ENCODE measurements around the gene UQCRC2.
"Not testable (repeated sequence)": the region's sequence is repeated elsewhere in the genome, so short reads cannot be mapped to it uniquely, and the experiment has no call there.

Gene UQCRC2

DNA sequence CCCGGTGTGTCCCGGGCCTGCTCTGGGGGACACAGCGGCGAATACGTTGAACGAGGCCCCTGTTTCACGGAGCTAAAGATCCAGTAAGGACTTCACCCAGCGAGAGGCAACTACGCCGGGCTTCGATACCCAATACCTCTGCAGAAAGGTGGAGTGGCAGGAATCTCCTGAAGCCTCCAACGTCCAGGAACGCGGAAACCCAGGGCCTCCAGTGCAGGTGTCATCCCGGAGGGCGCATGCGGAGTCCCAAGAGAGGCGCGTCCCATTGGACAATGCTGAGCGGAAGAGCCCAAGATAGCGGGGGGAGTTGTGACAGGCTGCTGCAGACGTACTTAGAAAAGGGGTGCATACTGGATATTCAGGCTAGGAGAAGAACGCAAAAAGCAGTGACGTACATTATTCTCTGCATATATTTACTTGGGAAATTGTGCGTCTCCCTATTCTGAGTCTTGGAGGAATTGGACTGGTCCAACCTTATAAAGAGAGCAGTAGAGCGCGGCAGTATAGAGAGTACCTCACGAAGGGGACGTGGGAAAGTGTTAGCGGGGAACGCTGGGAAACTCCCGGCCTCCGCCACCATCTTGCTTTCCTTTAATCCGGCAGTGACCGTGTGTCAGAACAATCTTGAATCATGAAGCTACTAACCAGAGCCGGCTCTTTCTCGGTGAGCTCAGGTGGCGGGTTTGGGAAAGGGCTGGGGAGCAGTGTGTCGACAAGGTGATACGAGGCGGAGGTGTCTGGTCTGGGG, at the start of gene UQCRC2:
Gene UQCRC2, plus strand, starts transcription at position 569 of the 748 bp plus-strand sequence. Its CDS starts 63 bp downstream, at position 632.
- peak; percentile 97 for DNase-seq

DNA sequence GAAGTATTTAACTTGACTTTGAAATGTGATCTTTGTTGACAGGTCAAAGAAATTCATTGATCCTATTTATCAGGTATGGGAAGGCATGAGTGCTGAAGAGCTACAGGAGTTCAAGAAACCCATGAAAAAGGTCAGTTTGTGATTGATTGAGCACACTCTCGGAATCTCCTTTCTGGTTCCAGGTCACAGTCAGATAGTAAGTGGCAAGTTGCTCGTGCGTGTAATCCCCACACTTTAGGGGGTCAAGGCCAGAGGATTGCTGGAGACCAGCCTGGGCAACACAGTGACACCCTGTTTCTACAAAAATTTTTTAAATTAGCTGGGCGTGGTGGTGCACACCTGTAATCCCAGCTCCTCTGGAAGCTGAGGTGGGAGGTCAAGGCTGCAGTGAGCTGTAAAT, 20.5 kb upstream of the UQCRC2 start:
- DNase-seq, result not testable (repeated sequence)

DNA sequence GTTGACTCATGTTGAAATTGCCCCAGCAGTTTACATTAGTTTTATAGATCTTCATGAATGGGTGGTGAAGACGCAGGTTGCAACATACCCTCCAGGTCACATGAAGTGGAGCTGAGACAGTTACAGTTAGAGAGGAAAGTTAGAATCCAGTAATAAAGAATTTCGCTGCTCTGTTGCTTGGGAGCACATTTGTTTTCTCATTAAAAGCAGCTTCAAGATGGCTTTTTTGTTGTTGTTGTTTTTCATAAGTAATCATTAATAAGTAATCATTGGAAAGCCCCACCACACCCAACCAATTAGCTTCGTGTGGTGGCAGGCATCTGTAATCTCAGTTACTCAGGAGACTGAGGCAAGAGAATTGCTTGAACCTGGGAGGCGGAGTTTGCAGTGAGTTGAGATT, 19.8 kb upstream of the UQCRC2 start:
- DNase-seq, result not testable (repeated sequence)

DNA sequence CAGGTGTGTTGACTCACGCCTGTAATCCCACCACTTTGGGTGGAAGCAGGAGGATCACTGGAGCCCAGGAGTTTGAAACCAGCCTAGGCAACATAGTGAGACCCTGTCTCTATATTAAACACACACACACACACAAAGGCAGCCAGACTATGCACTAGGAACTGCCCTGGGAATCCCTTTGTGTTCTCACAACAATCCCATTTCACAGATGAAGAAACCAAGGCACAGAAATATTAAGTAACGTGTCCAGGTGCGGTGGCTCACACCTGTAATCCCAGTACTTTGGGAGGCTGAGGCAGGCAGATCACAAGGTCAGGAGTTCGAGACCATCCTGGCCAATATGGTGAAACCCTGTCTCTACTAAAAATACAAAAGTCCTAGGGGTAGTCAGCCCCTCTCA, 19.4 kb upstream of the UQCRC2 start:
- not testable (repeated sequence) for DNase-seq

DNA sequence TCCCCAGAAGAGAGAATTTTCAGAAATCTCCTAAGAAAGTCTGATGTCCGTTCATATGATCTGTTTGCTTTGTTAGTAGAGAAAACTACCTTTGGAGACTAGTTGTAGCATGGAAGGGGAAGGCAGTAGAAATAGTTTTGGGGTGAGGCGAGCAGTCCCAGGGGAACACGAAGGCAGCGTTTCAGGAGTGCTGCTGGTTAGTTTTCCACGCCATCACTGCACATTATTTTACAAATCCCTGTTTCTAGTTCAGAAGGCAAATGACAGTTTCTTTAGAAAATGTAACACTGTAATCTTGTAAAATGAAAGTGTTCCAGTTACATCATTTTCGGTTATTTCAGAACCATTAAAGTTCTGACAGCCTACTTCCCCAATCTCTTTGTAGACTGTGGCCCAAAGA, 16.9 kb upstream of the UQCRC2 start:
- not testable (repeated sequence) for DNase-seq

DNA sequence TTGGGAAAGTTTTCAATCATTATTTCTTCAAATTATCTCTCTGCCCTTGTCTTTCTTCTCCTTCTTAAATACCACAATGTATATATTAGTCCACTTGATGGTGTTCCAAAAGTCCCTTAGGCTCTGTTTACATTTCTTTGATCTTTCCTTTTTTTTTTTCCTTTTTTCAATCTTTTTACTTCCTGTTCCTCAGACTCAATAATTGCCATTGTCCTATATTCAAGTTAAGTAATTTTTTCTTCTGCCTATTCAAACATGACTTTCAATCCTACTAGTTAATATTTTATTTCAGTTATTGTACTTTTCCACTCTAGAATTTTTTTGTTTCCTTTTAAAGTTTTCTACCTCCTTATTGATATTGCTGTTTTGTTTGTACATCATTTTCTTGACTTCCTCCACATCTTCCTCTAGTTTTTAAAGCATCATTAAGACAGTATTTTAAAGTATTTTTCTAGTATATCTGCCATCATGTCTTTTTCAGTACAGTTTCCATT, 15.8 kb upstream of the UQCRC2 start:
- no peak for DNase-seq

DNA sequence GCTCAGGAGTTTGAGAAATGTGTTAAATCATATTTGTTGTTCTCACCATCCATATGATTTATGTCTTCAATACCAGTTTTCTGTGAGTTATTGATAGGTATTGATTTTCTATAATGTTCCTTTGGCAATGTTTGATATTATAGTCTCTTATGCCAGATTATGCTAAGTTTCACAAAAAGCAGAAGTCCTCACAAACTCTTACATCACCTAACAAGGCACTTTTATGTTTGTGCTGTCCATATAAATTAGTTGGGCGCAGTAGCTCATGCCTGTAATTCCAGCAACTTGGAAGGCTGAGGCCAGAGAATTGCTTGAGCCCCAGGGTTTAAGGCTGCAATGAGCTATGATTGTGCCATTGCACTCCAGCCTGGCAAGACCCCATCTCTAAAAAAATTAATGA, 12.6 kb upstream of the UQCRC2 start:
- no peak for DNase-seq

DNA sequence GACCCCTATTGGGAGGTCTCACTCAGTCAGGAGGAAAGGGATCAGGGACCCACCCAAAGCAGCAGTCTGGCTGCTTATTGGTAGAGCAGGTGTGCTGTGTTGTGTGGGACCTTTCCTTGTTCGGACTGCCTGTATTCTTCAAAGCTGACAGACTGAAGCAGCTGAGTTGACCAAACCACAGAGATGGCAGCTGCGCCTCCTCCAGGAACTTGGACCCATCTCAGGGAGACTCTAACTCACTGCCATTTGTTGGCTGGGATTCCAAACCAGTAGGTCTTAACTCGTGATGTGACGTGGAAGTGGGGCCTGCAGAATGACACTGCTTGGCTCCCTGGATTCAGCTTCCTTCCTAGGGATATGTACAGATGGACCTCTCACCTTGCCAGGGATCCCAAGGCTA, 9.6 kb upstream of the UQCRC2 start:
- DNase-seq, result no peak

DNA sequence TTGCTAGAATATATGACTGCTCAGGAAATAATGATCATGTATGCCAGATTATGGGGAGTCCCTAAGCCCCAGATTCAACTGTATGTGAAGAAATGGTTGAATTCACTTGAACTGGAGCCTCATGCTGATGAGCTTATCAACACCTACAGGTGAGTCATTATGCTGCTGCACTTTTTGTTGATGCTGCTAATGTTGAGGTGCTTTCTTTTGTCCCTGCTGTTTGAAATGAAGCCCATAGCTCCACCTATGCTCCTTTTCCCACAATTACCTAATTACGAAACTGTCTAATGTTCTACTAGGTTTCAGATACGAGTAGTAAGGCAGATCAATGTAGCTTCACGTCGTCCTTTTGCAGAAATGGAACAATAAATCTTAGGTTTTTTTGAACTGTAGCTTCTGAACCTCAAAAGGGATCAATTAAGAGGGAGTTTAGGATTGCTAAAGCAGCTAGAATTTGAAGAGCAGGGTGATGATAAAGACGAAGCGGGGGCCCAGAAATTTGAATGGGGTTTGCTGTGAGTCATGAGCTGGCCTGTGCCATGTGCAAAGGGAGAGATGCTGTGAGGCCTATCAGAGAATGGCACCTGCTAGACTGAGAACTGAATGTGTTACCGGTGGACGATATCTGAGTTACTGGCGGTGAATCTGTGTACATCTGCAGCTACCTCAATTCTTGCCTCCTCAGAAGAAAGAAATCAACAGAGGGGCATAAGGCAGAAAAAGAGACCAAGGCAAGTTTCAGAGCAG, 6.1 kb upstream of the UQCRC2 start:
- DNase-seq, result no peak

DNA sequence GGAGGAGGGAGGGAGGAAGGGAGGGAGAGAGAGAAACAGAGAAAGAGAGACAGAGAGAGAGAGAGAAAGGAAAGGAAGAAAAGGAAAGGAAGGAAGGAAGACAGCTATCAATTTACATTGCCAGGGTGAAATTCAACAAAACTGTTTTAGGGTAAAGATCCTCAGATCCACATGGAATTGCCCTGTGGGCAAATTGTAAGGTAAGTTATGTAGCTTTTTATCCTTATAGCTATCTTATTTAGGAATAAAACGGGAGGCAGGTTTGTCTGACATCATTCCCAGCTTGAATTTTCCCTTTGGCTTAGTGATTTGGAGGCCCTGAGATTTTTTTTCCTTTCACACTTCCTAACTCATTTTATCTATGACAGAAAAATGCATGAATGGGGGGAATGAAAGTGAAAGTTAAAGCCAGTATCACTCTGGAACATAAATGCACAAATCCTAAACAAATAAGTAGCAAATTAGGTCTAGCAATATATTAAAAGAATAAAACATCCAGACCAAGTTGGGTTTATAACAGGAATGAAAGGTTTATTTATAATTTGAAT, 3.4 kb upstream of the UQCRC2 start:
- no peak for DNase-seq

DNA sequence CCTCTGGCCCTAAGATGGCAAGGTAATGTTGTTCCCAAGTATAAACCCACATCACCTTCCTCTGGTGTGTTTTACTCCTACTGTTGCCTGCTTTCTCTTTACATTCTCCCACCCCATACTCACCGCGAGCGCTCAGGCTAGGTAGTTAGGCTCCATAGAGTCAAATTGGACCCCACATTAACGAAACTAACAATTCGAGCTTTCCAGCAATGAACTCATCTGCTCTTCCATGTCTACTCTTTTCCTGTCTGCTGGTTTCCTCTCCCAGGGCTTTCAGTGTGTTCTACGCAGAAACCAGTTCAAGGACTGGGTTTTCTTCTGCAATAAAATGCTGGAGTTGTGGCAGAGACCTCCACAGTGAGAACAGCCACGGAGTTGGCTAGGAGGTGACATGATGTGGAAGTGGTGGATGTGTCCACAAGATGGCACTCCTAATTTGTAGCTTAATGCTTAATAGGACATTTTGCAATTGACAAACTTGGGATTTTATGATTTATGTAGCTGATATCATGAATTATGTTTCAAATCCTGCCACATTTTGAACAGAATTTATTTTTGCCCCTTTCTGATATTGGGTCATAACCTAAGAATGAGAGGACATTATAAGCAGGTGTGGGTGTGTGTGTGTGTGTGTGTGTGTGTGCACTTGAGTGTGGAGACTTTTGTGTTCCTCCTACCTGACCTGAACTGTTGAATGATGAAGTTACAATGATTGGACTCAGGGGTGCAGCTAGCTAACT, 2.2 kb upstream of the UQCRC2 start:
- peak; percentile 44 for DNase-seq

DNA sequence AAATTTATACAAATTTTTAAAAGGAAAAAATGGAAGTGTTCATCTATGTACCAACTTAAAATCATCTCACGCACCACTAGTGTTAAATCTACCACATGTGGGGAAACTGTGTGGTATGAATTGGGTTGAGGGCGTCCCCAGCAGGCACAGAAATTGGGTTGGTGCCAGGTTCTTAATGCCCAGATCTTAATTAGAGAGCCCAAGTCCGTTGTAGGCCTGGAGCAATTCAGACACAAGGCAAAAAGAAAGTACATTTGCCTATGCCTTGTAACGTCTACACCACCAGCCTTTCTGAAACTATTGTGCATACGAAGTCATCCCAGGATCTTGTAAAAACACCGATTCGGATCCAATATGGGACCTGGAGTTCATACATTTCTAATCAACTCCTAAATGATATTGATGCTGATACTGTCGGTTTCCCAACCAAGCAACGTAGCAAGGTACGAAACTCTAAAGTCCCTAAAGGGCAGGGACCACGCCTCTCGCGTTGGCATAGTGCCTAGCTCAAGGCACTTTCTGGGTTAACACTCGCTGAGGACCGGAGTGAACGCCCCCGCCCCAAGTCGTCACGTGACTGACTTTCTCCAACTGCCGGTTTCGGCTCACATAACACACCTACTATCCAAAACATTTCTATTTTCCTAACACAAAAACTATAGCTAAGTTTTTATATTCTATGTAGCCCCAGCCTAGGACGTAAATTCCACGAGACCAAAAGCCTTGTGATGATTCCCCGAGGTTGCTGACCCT, 945 bp upstream of the UQCRC2 start:
- peak; percentile 75 for DNase-seq

DNA sequence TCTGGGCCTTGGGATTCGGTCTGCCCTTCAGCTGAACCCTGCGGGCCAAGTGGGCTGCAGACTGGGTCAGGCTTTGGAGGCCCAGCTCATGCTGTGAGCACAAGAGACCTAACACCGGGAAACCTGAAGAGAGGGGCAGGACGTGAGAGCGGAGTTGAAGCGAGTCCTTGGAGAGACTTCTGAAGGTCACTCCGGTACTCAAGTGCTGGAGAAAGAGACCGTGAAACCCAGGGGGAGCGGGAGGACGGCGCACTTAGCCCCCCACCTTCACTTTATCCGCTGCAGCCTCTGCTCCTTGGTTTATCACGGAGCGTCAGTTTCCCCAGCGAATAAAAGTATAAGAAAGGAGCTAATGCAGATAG, 361 bp downstream of the UQCRC2 start:
- no peak for DNase-seq

DNA sequence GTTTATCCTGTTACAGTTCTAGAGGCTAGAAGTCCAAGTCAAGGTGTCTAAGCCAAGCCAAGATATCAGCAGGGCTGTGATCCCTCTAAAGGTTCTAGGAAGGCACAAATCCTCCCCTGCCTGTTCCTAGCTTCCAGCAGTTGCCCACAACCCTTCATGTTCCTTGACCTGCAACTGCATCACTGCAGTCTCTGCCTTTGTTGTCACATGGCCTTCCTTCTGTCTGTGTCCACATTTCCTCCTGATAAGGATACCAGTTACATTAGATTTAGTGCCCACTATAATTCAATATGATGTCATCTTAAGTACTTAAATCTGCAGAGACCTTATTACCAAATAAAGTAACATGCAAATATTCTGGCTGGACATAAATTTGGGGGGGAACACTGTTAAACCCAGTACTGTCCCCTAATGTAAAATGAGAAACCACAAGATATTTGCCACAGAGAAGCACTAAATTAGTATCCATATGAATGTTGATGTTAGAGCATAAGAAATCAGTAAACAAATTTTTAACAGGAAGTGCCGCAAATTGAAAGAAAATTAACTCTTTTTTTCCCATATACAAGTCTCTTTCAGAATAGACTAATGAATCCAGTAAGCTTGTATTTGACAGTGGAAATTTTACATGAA, 4.7 kb downstream of the UQCRC2 start:
- no peak for DNase-seq

DNA sequence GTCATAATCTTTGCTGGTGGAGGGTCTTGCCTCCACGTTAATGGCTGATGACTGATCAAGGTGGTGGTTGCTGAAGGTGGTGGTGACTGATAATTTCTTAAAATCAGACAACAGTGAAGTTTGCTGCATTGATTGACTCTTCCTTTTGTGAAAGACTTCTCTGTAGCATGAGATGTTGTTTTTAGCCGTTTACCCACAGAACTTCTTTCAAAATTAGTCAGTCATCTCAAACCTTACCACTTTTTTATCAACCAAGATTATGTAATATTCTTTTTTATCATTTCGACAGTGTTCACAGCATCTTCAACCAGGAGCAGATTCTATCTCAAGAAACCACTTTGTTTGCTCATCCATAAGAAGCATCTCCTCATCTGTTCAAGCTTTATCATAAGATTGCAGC, 5.9 kb downstream of the UQCRC2 start:
- no peak for DNase-seq

DNA sequence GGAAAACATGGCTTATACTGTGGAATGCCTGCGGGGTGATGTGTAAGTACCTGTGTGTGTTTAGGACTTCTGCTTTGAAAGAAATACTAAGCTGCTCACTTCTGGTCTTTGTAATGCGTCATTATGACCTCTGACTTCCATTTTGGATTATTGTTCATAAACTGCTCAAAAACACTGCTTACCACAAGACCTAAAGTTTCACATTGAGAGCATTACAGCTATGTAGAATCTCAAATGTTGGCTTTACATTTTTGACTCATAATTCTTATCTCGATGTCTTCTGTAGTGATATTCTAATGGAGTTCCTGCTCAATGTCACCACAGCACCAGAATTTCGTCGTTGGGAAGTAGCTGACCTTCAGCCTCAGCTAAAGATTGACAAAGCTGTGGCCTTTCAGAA, 9.3 kb downstream of the UQCRC2 start:
- no peak for DNase-seq

DNA sequence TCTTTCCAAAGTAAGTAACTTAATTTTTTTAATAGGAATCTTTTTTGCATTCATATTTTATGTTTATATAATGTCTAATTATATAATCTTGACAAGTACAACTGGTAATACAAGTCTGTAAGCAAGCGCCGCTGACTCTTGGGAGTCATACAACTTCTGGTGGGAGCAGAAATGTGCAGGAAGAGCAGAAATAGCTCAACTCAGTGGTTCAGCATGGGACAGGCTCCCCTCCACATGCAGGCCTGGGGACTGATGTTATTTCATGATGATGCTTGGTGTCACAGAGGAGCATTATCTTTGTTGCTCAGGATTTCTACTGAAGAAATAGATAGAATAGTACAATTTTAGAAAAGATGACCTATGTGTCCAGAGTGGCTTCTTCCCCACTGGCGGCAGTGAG, 10.7 kb downstream of the UQCRC2 start:
- DNase-seq, result no peak

DNA sequence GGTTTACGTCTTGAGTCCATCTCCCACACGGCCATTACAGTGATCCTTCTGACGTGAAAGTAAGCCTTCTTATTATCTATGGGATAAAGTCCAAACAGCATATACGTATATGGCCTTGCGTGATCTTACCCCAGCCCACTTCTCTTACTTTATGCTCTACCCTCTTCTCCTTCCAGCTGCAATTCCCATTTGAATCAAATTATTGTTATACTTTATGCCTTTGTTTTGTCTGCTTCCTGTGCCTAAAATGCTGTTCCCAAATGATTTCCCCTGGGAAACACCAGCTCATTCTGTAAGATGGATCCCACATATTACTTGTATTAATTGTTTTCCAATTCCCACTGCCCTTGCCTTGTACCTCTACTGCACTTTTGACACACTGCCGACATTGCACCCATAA, 11.2 kb downstream of the UQCRC2 start:
- no peak for DNase-seq

DNA sequence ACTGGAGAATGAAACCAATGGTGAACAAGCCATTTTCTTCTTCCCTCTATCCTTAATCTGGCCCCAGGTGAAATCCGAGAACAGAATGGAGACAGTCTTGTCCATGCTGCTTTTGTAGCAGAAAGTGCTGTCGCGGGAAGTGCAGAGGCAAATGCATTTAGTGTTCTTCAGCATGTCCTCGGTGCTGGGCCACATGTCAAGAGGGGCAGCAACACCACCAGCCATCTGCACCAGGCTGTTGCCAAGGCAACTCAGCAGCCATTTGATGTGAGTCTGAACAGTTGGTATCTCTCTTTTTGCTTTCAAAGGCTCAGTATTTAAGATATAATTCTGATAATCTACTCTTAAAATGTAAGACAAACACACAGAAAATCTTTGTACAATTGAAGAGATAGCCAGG, 18.7 kb downstream of the UQCRC2 start:
- DNase-seq, result no peak

DNA sequence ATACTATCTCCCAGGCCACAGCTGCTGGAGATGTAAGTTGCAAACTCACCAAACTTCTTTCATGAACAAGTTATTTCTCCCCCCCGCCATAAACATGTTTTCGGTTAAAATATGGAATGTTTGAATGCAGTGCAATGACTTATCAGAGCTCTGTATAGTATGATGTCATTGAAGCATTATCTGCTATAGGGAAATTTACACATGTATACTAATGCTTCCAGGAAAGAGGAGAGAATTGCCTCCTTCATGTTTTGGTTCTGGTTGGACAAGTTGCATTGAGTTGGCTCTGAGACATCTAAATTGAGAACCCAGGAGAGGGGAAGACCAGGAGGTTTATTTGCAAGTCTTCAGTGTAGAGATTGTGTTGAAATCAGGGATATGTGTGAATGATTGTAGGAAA, 20.8 kb downstream of the UQCRC2 start:
- no peak for DNase-seq

DNA sequence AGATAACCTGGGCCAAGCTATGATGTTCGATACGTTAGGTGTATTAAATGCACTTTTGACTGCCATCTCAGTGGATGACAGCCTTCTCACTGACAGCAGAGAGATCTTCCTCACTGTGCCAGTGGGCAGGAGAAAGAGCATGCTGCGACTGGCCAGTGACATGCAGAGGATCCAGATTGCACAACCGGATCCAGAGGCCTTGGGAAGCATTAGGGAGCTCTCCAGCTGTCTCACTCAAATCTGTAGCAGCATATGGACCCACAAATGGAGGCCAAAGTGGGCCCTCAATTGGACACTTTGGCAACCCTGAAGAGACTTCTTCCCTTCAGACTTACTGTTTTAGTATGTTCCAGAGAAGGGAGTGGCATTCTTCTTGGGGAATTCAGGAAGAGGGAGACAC, 26.9 kb downstream of the UQCRC2 start:
- DNase-seq, result no peak

DNA sequence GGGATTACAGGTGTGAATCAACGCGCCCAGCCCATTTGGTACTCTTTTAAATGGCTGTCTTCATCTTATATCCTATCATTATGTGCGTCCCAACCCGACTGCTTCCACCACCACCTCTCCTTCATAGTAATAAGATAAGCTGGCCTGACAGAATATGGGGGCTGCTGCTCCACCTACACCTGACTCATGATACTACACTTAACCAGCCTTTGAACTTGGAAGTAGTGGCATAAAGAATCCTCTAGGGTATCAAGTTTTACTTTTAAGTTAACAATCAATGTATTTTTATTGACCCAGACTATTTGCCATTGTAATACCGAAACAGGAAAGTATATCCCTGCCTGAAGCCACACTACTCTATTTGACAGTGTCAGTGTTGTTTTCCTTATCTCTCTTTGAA, 28.9 kb downstream of the UQCRC2 start:
- DNase-seq, result no peak

Measured in NCI-H82 (cell line).